Measurements from ENCODE around the gene TGIF2.
A peak's percentile ranks its signal among the peaks of the same experiment; 100 is the strongest.

The TGIF2 gene

GRCh38 chr20:36532388-36532787 lies 41.0 kb upstream of the TGIF2 start:
- H3K27ac ChIP-seq, result no peak overlapping the region
- no peak for DNase-seq (ENCODE audit: low spot score)
- TF ChIP-seq CTCF (IDR thresholded peaks at IDR 0.05), result no peak
- H3K4me3 ChIP-seq, result no peak overlapping the region

GRCh38 chr20:36532822-36533221 lies 40.6 kb upstream of the TGIF2 start:
- H3K4me3 ChIP-seq, result no peak overlapping the region
- TF ChIP-seq CTCF (IDR thresholded peaks at IDR 0.05), result no peak
- H3K27ac ChIP-seq, result no peak overlapping the region
- DNase-seq (ENCODE audit: low spot score), result no peak

- TF ChIP-seq CTCF (IDR thresholded peaks at IDR 0.05), result no peak
- peak overlapping the region; percentile 84 to 99 for H3K27ac ChIP-seq
Observed at GRCh38 chr20:36538026-36538722, 35.2 kb upstream of the TGIF2 start.

GRCh38 chr20:36540551-36541211 lies 32.7 kb upstream of the TGIF2 start:
- no peak for TF ChIP-seq CTCF (IDR thresholded peaks at IDR 0.05)
- no peak for DNase-seq (ENCODE audit: low spot score)
- H3K4me3 ChIP-seq, result peak overlapping the region; percentile 84
- peak overlapping the region; percentile 98 to 99 for H3K27ac ChIP-seq

More at GRCh38 chr20:36538026-36538722, 35.2 kb upstream of the TGIF2 start:
- no peak overlapping the region for H3K4me3 ChIP-seq
- no peak for DNase-seq (ENCODE audit: low spot score)

- DNase-seq (ENCODE audit: low spot score), result peak; percentile 96
- TF ChIP-seq CTCF (IDR thresholded peaks at IDR 0.05), result no peak
- peak within 1 kb of the TSS; percentile 84 for H3K4me3 ChIP-seq
- H3K27ac ChIP-seq, result peak within 1 kb of the TSS; percentile 98 to 99
Observed at GRCh38 chr20:36541227-36541767, 32.1 kb upstream of the TGIF2 start, which contains the start of gene MYL9. Gene MYL9, plus strand, starts transcription at chr20:36541519. Its CDS starts 3,366 bp downstream, at chr20:36544885.

- peak; percentile 45 for TF ChIP-seq CTCF (IDR thresholded peaks at IDR 0.05)
- peak overlapping the region; percentile 98 to 99 for H3K27ac ChIP-seq
- H3K4me3 ChIP-seq, result peak overlapping the region; percentile 84
- no peak for DNase-seq (ENCODE audit: low spot score)
Observed at GRCh38 chr20:36541768-36542488, 31.5 kb upstream of the TGIF2 start.
